Subcutaneous adipose tissue (tissue), 4 donors: ENCODE results near the gene SLC29A3. TPM values are rescaled to one million over a fixed set of nuclear protein-coding genes. Genes with fewer than 3 reads are reported as not detected.

Source experiments
- CTCF ChIP-seq: fragments of 450-650 bp; IDR thresholded peaks from one replicate; pipeline ENCODE4 v1.5.1; 2016; ENCODE audit warnings: low read depth, mild to moderate bottlenecking, control low read depth, antibody characterized with exemption, moderate library complexity
- total RNA-seq, 4 donors: library from RNA; depleted of rRNA; stranded (reverse); fragments of >200 nt; gene quantifications; one replicate each; pipeline ENCODE4 v1.1.0, GENCODE V29; 2016

Gene SLC29A3
- total RNA-seq, 4 donors from 2014 or later = 2.6 to 25.8 (median 4.2) TPM

- TF ChIP-seq CTCF = no peak
Measured at GRCh38 chr10:71312811-71313789, 6.0 kb upstream of the SLC29A3 start.

GRCh38 chr10:71314028-71314693 is 4.9 kb upstream of the SLC29A3 start:
- TF ChIP-seq CTCF = no peak

GRCh38 chr10:71314694-71315225 is 4.3 kb upstream of the SLC29A3 start:
- TF ChIP-seq CTCF = no peak

- no peak for TF ChIP-seq CTCF
Measured at GRCh38 chr10:71316056-71316785, 2.8 kb upstream of the SLC29A3 start.

GRCh38 chr10:71316786-71317160 is 2.3 kb upstream of the SLC29A3 start:
- no peak for TF ChIP-seq CTCF

GRCh38 chr10:71317739-71318138 is 1.3 kb upstream of the SLC29A3 start:
- no peak for TF ChIP-seq CTCF
